Heart left ventricle (tissue), 16 donors: ENCODE results near the gene SH3RF3. TPM values are rescaled to one million over a fixed set of nuclear protein-coding genes. Genes with fewer than 3 reads are reported as not detected.

Source experiments
- ATAC-seq, 4 donors: fragments of 200-7000 bp; cut with Tn5 transposase; one replicate each; pipeline ENCODE4 v1.9.1; 2020 to 2022; ENCODE audit warnings: moderate library complexity in 4 of 4, mild to moderate bottlenecking in 3 of 4, moderate number of reproducible peaks in 1 of 4
- DNase-seq, 5 donors: peaks; one replicate each; pipeline ENCODE4 v3.0.0-alpha.2; 2020
- H3K27ac ChIP-seq, 12 donors: fragments of 200-600 bp; sonication (generic) in 4 of 12; one replicate each; pipeline versions ENCODE4 v1.5.0 to v1.8.0; 2016 to 2022; ENCODE audit warnings: mild to moderate bottlenecking in 2 of 12
- H3K27me3 ChIP-seq, 9 donors: fragments of 200-600 bp; sonication (generic) in 2 of 9; one replicate each; pipeline versions ENCODE4 v1.5.1 to v1.8.0; 2016 to 2022; ENCODE audit warnings: mild to moderate bottlenecking in 3 of 9
- H3K36me3 ChIP-seq, 9 donors: fragments of 200-600 bp; sonication (generic) in 2 of 9; one replicate each; pipeline versions ENCODE4 v1.5.0 to v1.8.0; 2018 to 2022; ENCODE audit warnings: mild to moderate bottlenecking in 2 of 9
- H3K4me1 ChIP-seq, 12 donors: fragments of 200-600 bp; sonication (generic) in 4 of 12; one replicate each; pipeline versions ENCODE4 v1.5.0 to v1.8.0; 2016 to 2022; ENCODE audit warnings: mild to moderate bottlenecking in 3 of 12
- H3K4me3 ChIP-seq, 12 donors: fragments of 200-600 bp; sonication (generic) in 4 of 12; one replicate each; pipeline versions ENCODE4 v1.5.0 to v1.8.0; 2017 to 2022; ENCODE audit warnings: mild to moderate bottlenecking in 9 of 12, moderate library complexity in 4 of 12
- H3K9me3 ChIP-seq, 12 donors: fragments of 200-600 bp; sonication (generic) in 4 of 12; one replicate each; pipeline versions ENCODE4 v1.5.0 to v1.8.0; 2016 to 2022; ENCODE audit warnings: mild to moderate bottlenecking in 1 of 12
- CTCF ChIP-seq, 12 donors: fragments of 200-600 bp; sonication (generic) in 4 of 12; IDR thresholded peaks; one replicate each; pipeline versions ENCODE4 v1.5.0 to v1.8.0; 2018 to 2022; ENCODE audit warnings: antibody characterized with exemption in 12 of 12, mild to moderate bottlenecking in 5 of 12
- POLR2A ChIP-seq, 2 donors: fragments of 450-650 bp; IDR thresholded peaks; one replicate each; pipeline ENCODE4 v1.6.1; 2017; ENCODE audit warnings: antibody characterized with exemption in 2 of 2, mild to moderate bottlenecking in 2 of 2, moderate library complexity in 2 of 2
- WGBS, 4 donors: extraction: QIAGEN DNeasy Blood & Tissue Kit in 2 of 4; methylation state at CpG; one replicate each; pipeline versions ENCODE4 v1.1.5 to v1.1.7; 2013 to 2018; 5-methylcytosine and 5-hydroxymethylcytosine counted together
- intact Hi-C, 10 donors: fragments of 100-400 bp; cut with DNase I; formaldehyde crosslinking; loops; one replicate each; pipeline versions ENCODE4 v1.11.1 to v1.14.2; 2022
- polyA plus RNA-seq, 2 donors: library from polyadenylated mRNA; stranded (reverse); fragments of 200-250 nt; gene quantifications; one replicate each; pipeline ENCODE4 v1.2.3, GENCODE V29; 2013
- total RNA-seq, 9 donors: library from RNA; depleted of rRNA in 2 of 9; stranded (reverse); fragments of >200 nt in 2 of 9; fragmentation: NEBNext Ultra II Directional in 3 of 9; extraction: Animal tissue kit (Norgen Biotek cat#: 25700) in 3 of 9; gene quantifications; one replicate each; pipeline versions ENCODE4 v1.1.0 to v1.2.4, GENCODE V29; 2016 to 2023
- donor health status: ischemic (EF 13 %, LVEDD 7.1; RV severe dilation, severe dysfunction).
- donor health status: healthy with polysubstance abuse.
- donor health status: DM: no; HTN: yes; CAD: no.
- donor health status: DM: no; HTN: no; CAD: no.
- donor health status: ischemic (EF 25% LVEDD 6.9; RV normal size, moderate dysfunction).
- donor health status: ischemic (EF 25% LVEDD 5.7; RV mildly dilated, moderate dysfunction).
- donor health status: healthy.
- donor health status: DM: yes; HTN: yes; CAD: no.
- donor health status: ischemic (EF 35%, LVEDD 5.7; RV mildly dilated, moderate dysfunction).
- donor health status: nonischemic (EF 11% LVEDD 7.7; RV severe dilation, severe dysfunction).
- donor health status: DM: yes; HTN: yes; CAD: no.
- donor health status: PGD.
- donor health status: ischemic (EF 29% LVEDD 5.4; RV normal size, mild dysfunction).
- donor health status: nonischemic (EF 23%, LVEDD 6.1; RV moderate dilation, normal function).

Gene SH3RF3
- total and polyA plus RNA-seq, 11 donors = 5.2 to 15.7 (median 7.9) TPM

- 94 to 96% (median 95%) methylated on average over 21 of the region's 21 CpGs for WGBS, 4 donors
- ATAC-seq (no peak), DNase-seq (no peak)
- H3K4me1 ChIP-seq = peaks cover 0 to 20% (median 10%) of the 10 kb centered on the region in 12 donors
- intact Hi-C loops = loop anchor here in 1 of 10 donors (10.0 kb wide), 1 partner anchor 577 kb away; no protein-coding TSS in a partner anchor
- H3K27me3 ChIP-seq = no peaks in the 10 kb centered on the region
- no peak for TF ChIP-seq POLR2A (IDR thresholded peaks at IDR 0.05)
- TF ChIP-seq CTCF (IDR thresholded peaks at IDR 0.05) = no peak
- peaks cover 0 to 12% (median 0%) of the 10 kb centered on the region in 12 donors for H3K9me3 ChIP-seq
- no peak overlapping the region for H3K27ac ChIP-seq
- H3K4me3 ChIP-seq = no peak overlapping the region
- peaks cover 0 to 12% (median 0%) of the 10 kb centered on the region in 9 donors for H3K36me3 ChIP-seq
These were observed 372.5 kb downstream of the SH3RF3 start for GRCh38 chr2:109501461-109501860.

GRCh38 chr2:109503191-109503590, 374.2 kb downstream of the SH3RF3 start:
- DNase-seq (no peak), ATAC-seq (no peak)
- Histone ChIP-seq H3K4me3 (no peak overlapping the region), H3K36me3 (peaks cover 0 to 12% (median 0%) of the 10 kb centered on the region in 9 donors), H3K27ac (no peak overlapping the region), H3K9me3 (peaks cover 0 to 12% (median 0%) of the 10 kb centered on the region in 12 donors), H3K4me1 (peaks cover 0 to 7% (median 3%) of the 10 kb centered on the region in 12 donors), H3K27me3 (no peaks in the 10 kb centered on the region)
- TF ChIP-seq CTCF (IDR thresholded peaks at IDR 0.05) (no peak), POLR2A (IDR thresholded peaks at IDR 0.05) (no peak)
- 77 to 85% (median 81%) methylated on average over 5 of the region's 5 CpGs for WGBS, 4 donors
- intact Hi-C loops = loop anchor here in 1 of 10 donors (10.0 kb wide), 1 partner anchor 578 kb away; no protein-coding TSS in a partner anchor

- ATAC-seq = no peak
- Histone ChIP-seq H3K4me1 (no peaks in the 10 kb centered on the region), H3K27me3 (no peaks in the 10 kb centered on the region), H3K36me3 (peaks cover 0 to 3% (median 0%) of the 10 kb centered on the region in 9 donors), H3K27ac (no peak overlapping the region), H3K9me3 (peaks cover 0 to 12% (median 0%) of the 10 kb centered on the region in 12 donors), H3K4me3 (no peak overlapping the region)
- TF ChIP-seq CTCF (IDR thresholded peaks at IDR 0.05) (no peak), POLR2A (IDR thresholded peaks at IDR 0.05) (no peak)
- 77 to 90% (median 83%) methylated on average over 7 of the region's 7 CpGs for WGBS, 4 donors
- no peak for DNase-seq
- intact Hi-C loops = loop anchor here in 2 of 10 donors (2.0 to 10.0 kb wide), 2 partner anchors 380 to 582 kb away; no protein-coding TSS in a partner anchor
These were observed 378.2 kb downstream of the SH3RF3 start for GRCh38 chr2:109507217-109507616.

GRCh38 chr2:109507828-109508227, 378.8 kb downstream of the SH3RF3 start:
- intact Hi-C loops = loop anchor here in 2 of 10 donors (2.0 to 10.0 kb wide), 2 partner anchors 381 to 583 kb away; no protein-coding TSS in a partner anchor
- 79 to 89% (median 82%) methylated on average over 6 of the region's 6 CpGs for WGBS, 4 donors
- ATAC-seq (no peak), DNase-seq (no peak)
- Histone ChIP-seq H3K27ac (no peak overlapping the region), H3K4me1 (no peaks in the 10 kb centered on the region), H3K27me3 (no peaks in the 10 kb centered on the region), H3K4me3 (no peak overlapping the region), H3K9me3 (peaks cover 0 to 12% (median 0%) of the 10 kb centered on the region in 12 donors), H3K36me3 (peaks cover 0 to under 1% (median 0%) of the 10 kb centered on the region in 9 donors)
- no peak for TF ChIP-seq POLR2A (IDR thresholded peaks at IDR 0.05)
- no peak for TF ChIP-seq CTCF (IDR thresholded peaks at IDR 0.05)
